Stimulated activated CD4-positive, alpha-beta T cell treated with anti-CD3 and anti-CD28 coated beads, Interleukin-15, amount 100 ng/mL, for 1 hour (primary cell): ENCODE results near the gene MFSD12.
A peak's percentile ranks its signal among the peaks of the same experiment; 100 is the strongest.
"Not testable (repeated sequence)": the region's sequence is repeated elsewhere in the genome, so short reads cannot be mapped to it uniquely, and the experiment has no call there.

ENCODE experiments used
- DNase-seq, 2 donors: peaks; one replicate each; pipeline ENCODE4 v3.0.0-alpha.2; 2020; ENCODE audit warnings: low read depth in 1 of 2, low spot score in 1 of 2

Gene MFSD12

GRCh38 chr19:3508771-3509535, 48.4 kb downstream of the MFSD12 start:
- DNase-seq: no peak

GRCh38 chr19:3508121-3508661, 49.2 kb downstream of the MFSD12 start:
- not testable (repeated sequence) for DNase-seq

- DNase-seq: peak in 1 of 2 donors; percentile 38
These were observed 49.8 kb downstream of the MFSD12 start for GRCh38 chr19:3507371-3508120.

- DNase-seq: peak in 1 of 2 donors; percentile 8
These were observed 50.7 kb downstream of the MFSD12 start for GRCh38 chr19:3506384-3507340.

- DNase-seq: peak; percentile 100
These were observed 51.6 kb downstream of the MFSD12 start, which contains the start of gene FZR1 for GRCh38 chr19:3505598-3506383. Gene FZR1, plus strand, starts transcription at chr19:3506311. Its CDS starts 16,679 bp downstream, at chr19:3522990.

GRCh38 chr19:3504735-3505134, 52.7 kb downstream of the MFSD12 start:
- DNase-seq: no peak

- no peak for DNase-seq
These were observed 54.3 kb downstream of the MFSD12 start for GRCh38 chr19:3503036-3503572.

- DNase-seq: no peak
These were observed 55.6 kb downstream of the MFSD12 start for GRCh38 chr19:3501780-3502179.

- peak; percentile 89 to 90 for DNase-seq
These were observed 56.8 kb downstream of the MFSD12 start, which contains the start of gene DOHH for GRCh38 chr19:3500429-3501101. Gene DOHH, minus strand, starts transcription at chr19:3500674. Its CDS starts 3,860 bp downstream, at chr19:3496814.

GRCh38 chr19:3499738-3500428, 57.5 kb downstream of the MFSD12 start:
- DNase-seq: no peak

GRCh38 chr19:3497757-3498520, 59.4 kb downstream of the MFSD12 start:
- DNase-seq: no peak

GRCh38 chr19:3496392-3497273, 60.8 kb downstream of the MFSD12 start:
- DNase-seq: no peak

GRCh38 chr19:3494559-3494958, 62.8 kb downstream of the MFSD12 start:
- peak; percentile 22 to 39 for DNase-seq
